Stimulated activated naive CD8-positive, alpha-beta T cell treated with anti-CD3 and anti-CD28 coated beads, Interleukin-15, amount 100 ng/mL, for 72 hours (primary cell): ENCODE measurements around the gene BCAM.
"Not testable (repeated sequence)": the region's sequence is repeated elsewhere in the genome, so short reads cannot be mapped to it uniquely, and the experiment has no call there.

Source experiments
- ATAC-seq: fragments of 150-1000 bp; cut with Tn5 transposase; 2 replicates; pipeline ENCODE4 v1.10.0; 2021; ENCODE audit warnings: mild to moderate bottlenecking, moderate library complexity
- DNase-seq, 2 donors: peaks; one replicate each; pipeline ENCODE4 v3.0.0; 2021 to 2022
- H3K27ac Mint-ChIP-seq, 2 donors: one replicate each; pipeline ENCODE4 v1.8.0; 2022; ENCODE audit warnings: mild to moderate bottlenecking in 2 of 2, mixed read lengths in 2 of 2, moderate library complexity in 2 of 2
- H3K27me3 Mint-ChIP-seq: one replicate; pipeline ENCODE4 v1.8.0; 2022; ENCODE audit warnings: mixed read lengths
- H3K4me1 Mint-ChIP-seq: one replicate; pipeline ENCODE4 v1.8.0; 2022; ENCODE audit warnings: mild to moderate bottlenecking, mixed read lengths
- H3K4me3 Mint-ChIP-seq, 2 donors: one replicate each; pipeline ENCODE4 v1.8.0; 2022; ENCODE audit warnings: mild to moderate bottlenecking in 2 of 2, mixed read lengths in 2 of 2, moderate library complexity in 1 of 2
- H3K9me3 Mint-ChIP-seq, 2 donors: one replicate each; pipeline ENCODE4 v1.8.0; 2022; ENCODE audit warnings: mixed read lengths in 2 of 2

BCAM gene

DNA sequence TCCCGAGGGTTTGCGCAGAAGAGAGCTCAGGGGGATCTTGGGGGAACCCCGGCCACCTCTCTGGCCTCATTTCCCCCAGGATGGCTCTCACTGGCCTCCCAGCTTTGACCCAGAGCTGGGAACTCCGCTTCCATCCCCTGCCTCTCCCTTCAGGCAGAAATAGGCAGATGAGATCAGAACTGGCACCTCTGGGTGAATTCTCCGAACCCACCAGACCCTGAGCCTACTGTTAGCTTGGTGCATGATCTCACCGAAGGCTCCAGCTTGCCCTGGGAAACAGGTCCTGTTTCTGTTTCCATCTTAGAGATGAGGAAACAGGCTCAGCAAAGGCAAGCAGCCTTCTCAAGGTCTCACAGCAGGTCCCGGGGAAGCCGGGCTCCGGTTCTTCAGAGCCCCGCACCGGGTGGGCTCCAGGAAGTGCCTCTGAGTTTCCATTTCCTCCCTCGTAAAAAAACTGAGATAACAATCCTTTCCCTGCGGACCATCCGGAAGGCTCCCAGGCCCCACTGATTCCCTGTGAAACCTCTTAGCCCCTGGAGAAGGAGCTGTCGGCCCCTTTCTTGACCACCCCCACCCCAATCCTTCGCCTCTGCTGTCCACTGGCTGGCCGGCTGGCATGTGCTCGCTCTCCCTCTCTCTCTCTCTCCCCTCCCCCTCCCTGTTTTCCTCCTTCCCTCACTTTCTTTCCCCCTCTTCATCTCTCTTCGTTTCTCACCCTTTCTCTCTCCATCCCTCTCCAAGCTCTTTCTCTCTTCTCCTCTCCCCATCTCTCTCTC lies 39.3 kb downstream of the BCAM start:
- Mint-ChIP-seq H3K27me3 (peaks cover 66% of the 10 kb centered on the region), H3K27ac (no peak overlapping the region), H3K4me3 (no peak overlapping the region), H3K4me1 (peaks cover 31% of the 10 kb centered on the region), H3K9me3 (no peaks in the 10 kb centered on the region)
- DNase-seq (no peak), ATAC-seq (no peak)

DNA sequence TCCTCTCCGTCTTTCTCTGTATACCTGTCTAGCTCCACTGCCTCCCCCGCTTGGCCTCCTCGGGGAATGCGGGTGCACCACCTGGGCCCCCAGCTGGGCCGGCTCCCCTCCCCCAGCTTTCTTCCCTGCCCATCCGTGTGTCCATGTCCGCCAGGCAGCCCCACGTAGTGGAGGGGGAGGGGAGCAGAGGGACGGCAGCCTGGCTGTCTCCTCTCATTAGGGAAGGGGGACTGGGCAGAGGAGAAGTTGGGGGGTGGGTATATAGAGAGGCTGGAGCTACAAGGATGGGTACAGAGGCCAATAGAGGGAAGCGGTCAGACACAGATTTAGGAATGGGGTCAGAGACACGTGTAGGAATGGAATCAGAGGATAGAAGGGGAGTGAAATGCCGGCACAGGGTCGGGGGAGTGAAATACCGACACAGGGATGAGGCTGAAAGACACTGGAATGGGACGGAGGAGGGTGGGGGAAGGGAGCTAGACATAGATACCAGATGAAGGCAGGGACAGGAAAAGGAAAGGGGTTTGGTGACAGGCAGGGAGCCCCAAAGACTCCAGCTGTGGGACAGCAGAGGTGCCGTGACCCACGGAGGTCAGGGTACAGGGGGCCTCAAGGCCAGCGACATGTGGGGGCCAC lies 40.0 kb downstream of the BCAM start:
- no peak for DNase-seq
- ATAC-seq, result no peak
- Mint-ChIP-seq H3K4me1 (peaks cover 31% of the 10 kb centered on the region), H3K4me3 (no peak overlapping the region), H3K27ac (no peak overlapping the region), H3K27me3 (peaks cover 66% of the 10 kb centered on the region), H3K9me3 (no peaks in the 10 kb centered on the region)

- no peak for ATAC-seq
- Mint-ChIP-seq H3K4me1 (peaks cover 20% of the 10 kb centered on the region), H3K4me3 (no peak overlapping the region), H3K27ac (no peak overlapping the region), H3K27me3 (peaks cover 55% of the 10 kb centered on the region), H3K9me3 (no peaks in the 10 kb centered on the region)
- DNase-seq, result no peak
These were observed 41.8 kb downstream of the BCAM start for GRCh38 chr19:44850641-44851109.

GRCh38 chr19:44851427-44851826 lies 42.5 kb downstream of the BCAM start:
- no peaks in the 10 kb centered on the region for H3K9me3 Mint-ChIP-seq
- ATAC-seq, result peak; percentile 35

DNA sequence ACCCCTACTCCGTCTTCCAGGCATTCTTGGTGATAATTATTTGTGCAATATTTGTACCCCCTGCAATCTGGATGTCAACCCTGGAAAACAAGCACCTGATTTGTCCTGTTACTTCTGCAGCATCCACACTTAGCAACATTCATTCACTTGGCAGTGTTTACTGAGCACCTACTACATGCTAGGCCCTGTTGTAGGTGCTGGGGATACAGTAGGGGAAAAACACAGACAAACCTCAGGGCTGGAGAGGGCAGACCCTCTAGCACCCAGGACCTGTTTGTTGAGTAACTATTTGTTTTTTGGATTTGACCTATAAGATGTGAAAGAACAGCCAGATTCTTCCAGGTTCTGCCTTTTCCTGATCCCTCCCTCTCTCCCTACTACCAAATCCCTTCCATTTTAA lies 46.7 kb downstream of the BCAM start:
- H3K4me1 Mint-ChIP-seq, result no peaks in the 10 kb centered on the region
- H3K27me3 Mint-ChIP-seq, result peaks cover 18% of the 10 kb centered on the region
- no peaks in the 10 kb centered on the region for H3K9me3 Mint-ChIP-seq
- no peak for ATAC-seq
- DNase-seq, result no peak
- H3K4me3 Mint-ChIP-seq, result no peak overlapping the region
- H3K27ac Mint-ChIP-seq, result no peak overlapping the region

More at GRCh38 chr19:44851427-44851826, 42.5 kb downstream of the BCAM start:
- Mint-ChIP-seq H3K4me1 (peaks cover 18% of the 10 kb centered on the region), H3K27ac (no peak overlapping the region), H3K27me3 (peaks cover 50% of the 10 kb centered on the region), H3K4me3 (no peak overlapping the region)
- no peak for DNase-seq

DNA sequence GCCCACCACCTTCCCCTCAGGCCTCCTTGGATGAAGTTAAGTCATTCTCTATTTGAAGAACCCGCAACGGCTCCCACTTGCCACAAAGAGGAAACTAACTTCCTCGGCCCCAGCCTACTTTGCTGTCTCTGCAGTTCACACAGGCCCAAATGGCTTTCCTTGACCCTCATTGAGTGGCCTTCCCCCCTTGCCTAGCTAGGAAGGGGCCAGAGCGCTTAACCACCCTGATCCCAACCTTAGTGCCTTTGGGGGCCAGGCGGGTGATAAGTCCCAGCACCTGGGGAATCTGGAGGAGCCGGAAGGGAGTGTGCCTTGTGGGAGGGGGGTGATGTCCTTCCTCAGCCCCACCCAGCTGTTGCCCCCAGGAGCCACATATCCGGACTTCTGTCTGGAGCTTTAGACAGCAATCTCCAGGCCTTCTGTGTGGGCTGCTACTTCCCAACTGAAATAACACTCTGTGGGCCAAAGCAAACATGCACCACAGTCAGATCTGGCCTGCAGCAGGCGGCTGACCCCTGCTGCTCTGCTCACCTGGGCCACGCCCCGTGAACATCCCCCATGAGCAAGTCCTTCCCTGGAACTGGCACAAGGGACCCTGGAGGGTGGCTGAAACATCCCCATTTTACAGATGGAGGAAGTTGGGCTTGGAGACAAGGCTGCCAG lies 47.6 kb downstream of the BCAM start:
- Mint-ChIP-seq H3K9me3 (no peaks in the 10 kb centered on the region), H3K27ac (peak overlapping the region in 1 of 2 donors; percentile 67), H3K4me3 (no peak overlapping the region), H3K4me1 (no peaks in the 10 kb centered on the region), H3K27me3 (peaks cover 12% of the 10 kb centered on the region)
- DNase-seq (no peak), ATAC-seq (no peak)

DNA sequence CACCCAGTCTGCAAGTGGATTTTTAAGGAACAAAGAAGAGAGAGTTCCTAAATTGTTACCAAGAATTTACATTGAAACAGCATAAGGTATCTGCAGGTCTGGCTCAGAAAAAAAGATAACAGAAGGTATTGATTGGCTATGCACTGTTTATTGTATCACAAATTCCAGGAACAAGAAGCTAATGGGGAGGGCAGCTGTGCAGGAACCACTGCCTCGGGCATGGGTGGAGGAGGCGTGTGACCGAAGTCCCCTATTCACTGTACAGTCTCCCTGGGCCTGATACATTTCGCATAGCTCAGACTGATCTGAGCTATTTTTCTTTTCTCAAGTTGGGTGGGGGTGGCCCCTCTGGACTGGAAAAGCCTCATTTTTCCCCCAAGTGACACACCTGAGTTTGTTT lies 48.9 kb downstream of the BCAM start:
- no peaks in the 10 kb centered on the region for H3K27me3 Mint-ChIP-seq
- ATAC-seq, result no peak
- H3K9me3 Mint-ChIP-seq, result no peaks in the 10 kb centered on the region

GRCh38 chr19:44861576-44861975 lies 52.7 kb downstream of the BCAM start:
- not testable (repeated sequence) for H3K4me1 Mint-ChIP-seq, H3K4me3 Mint-ChIP-seq, DNase-seq, ATAC-seq, H3K9me3 Mint-ChIP-seq, H3K27me3 Mint-ChIP-seq, H3K27ac Mint-ChIP-seq

More for the DNA sequence above, 48.9 kb downstream of the BCAM start:
- DNase-seq, result no peak
- no peak overlapping the region for H3K27ac Mint-ChIP-seq
- H3K4me1 Mint-ChIP-seq, result no peaks in the 10 kb centered on the region
- H3K4me3 Mint-ChIP-seq, result no peak overlapping the region

DNA sequence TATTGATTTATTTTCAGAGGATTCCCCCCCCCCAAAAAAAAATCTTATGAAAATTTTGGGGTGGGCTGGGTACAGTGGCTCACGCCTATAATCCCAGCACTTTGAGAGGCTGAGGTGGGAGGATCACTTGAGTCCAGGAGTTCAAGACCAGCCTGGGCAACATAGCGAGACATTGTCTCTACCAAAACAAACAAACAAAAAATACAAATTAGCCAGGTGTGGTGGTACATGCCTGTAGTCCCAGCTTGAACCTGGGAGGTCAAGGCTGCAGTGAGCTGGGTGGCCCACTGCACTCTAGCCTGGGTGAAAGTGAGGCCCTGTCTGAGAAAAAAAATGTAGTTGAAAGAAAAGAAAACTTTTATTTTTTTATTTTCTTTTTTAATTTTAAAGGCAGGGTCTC lies 55.1 kb downstream of the BCAM start:
- no peak for DNase-seq
- H3K4me3 Mint-ChIP-seq, result no peak overlapping the region
- H3K9me3 Mint-ChIP-seq, result no peaks in the 10 kb centered on the region
- no peaks in the 10 kb centered on the region for H3K4me1 Mint-ChIP-seq
- H3K27ac Mint-ChIP-seq, result no peak overlapping the region
- H3K27me3 Mint-ChIP-seq, result no peaks in the 10 kb centered on the region
- no peak for ATAC-seq

- H3K9me3 Mint-ChIP-seq, result no peaks in the 10 kb centered on the region
- H3K27me3 Mint-ChIP-seq, result no peaks in the 10 kb centered on the region
- no peak overlapping the region for H3K4me3 Mint-ChIP-seq
- no peak for ATAC-seq
- H3K27ac Mint-ChIP-seq, result peak overlapping the region in 1 of 2 donors; percentile 28
- no peak for DNase-seq
- H3K4me1 Mint-ChIP-seq, result no peaks in the 10 kb centered on the region
These were observed 56.4 kb downstream of the BCAM start for GRCh38 chr19:44865196-44865767.

GRCh38 chr19:44866664-44867063 lies 57.8 kb downstream of the BCAM start:
- no peaks in the 10 kb centered on the region for H3K9me3 Mint-ChIP-seq
- H3K4me1 Mint-ChIP-seq, result no peaks in the 10 kb centered on the region
- no peak for ATAC-seq
- DNase-seq, result no peak
- H3K4me3 Mint-ChIP-seq, result no peak overlapping the region
- H3K27me3 Mint-ChIP-seq, result no peaks in the 10 kb centered on the region
- no peak overlapping the region for H3K27ac Mint-ChIP-seq

- DNase-seq (no peak), ATAC-seq (no peak)
- H3K27me3 Mint-ChIP-seq, result no peaks in the 10 kb centered on the region
- H3K4me3 Mint-ChIP-seq, result no peak overlapping the region
- H3K9me3 Mint-ChIP-seq, result no peaks in the 10 kb centered on the region
- H3K27ac Mint-ChIP-seq, result peak overlapping the region; percentile 6 to 52
- H3K4me1 Mint-ChIP-seq, result no peaks in the 10 kb centered on the region
These were observed 58.7 kb downstream of the BCAM start for GRCh38 chr19:44867578-44867977.

GRCh38 chr19:44869733-44870470 lies 61.0 kb downstream of the BCAM start:
- Mint-ChIP-seq H3K4me1 (no peaks in the 10 kb centered on the region), H3K27me3 (no peaks in the 10 kb centered on the region)
- no peak for DNase-seq

More at GRCh38 chr19:44869733-44870470, 61.0 kb downstream of the BCAM start:
- H3K27ac Mint-ChIP-seq, result peak overlapping the region in 1 of 2 donors; percentile 36
- H3K4me3 Mint-ChIP-seq, result no peak overlapping the region
- no peak for ATAC-seq
- no peaks in the 10 kb centered on the region for H3K9me3 Mint-ChIP-seq
